ENCODE data around the gene ZNF200.

DNA sequence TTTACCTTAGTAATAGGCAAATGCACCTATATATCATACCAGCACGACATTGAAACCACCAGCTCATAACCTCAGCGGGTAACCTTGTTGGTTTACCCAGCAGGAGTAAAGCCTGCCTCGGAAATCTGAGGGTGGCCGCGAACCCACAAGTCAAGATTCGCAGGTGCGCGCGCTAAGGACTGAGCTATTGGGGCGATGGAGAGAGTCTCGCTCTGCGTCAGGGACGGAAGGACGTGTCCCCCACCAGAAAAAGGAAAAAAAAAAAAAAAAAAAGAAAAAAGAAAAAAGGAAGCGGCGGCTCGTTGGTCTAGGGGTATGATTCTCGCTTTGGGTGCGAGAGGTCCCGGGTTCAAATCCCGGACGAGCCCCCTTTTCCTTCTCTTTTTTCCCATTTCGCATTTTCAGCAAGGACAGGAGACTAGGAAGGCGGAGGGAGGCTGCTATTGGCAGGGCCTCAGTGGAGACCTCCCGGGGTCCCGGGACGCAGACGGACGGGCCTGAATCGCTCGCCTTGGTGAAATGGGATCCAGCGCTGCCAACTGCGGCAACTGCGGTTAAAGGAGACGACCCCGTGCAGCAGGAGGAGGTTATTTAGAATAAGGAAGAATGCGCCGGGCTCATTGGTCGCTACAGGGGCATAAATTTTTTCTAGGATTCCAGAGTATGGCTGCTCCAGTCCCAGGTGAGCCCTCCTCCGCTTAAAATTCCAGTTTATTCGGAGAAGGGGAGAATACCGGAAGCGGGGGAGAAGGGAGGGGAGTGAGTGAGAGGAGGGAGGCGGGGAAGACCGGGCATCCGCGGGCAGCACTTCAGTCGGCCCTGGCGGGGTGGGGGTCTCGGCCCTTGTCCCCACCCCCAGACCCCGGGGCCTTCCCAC is 46.9 kb downstream of the ZNF200 start, which contains the start of gene OR1F1:
- TF ChIP-seq, protein P1, sequence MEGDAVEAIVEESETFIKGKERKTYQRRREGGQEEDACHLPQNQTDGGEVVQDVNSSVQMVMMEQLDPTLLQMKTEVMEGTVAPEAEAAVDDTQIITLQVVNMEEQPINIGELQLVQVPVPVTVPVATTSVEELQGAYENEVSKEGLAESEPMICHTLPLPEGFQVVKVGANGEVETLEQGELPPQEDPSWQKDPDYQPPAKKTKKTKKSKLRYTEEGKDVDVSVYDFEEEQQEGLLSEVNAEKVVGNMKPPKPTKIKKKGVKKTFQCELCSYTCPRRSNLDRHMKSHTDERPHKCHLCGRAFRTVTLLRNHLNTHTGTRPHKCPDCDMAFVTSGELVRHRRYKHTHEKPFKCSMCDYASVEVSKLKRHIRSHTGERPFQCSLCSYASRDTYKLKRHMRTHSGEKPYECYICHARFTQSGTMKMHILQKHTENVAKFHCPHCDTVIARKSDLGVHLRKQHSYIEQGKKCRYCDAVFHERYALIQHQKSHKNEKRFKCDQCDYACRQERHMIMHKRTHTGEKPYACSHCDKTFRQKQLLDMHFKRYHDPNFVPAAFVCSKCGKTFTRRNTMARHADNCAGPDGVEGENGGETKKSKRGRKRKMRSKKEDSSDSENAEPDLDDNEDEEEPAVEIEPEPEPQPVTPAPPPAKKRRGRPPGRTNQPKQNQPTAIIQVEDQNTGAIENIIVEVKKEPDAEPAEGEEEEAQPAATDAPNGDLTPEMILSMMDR (conservative IDR thresholded peaks at IDR 0.05; ENCODE audit: low read depth, low read length): no peak
- TF ChIP-seq EZH2 (IDR thresholded peaks at IDR 0.05; ENCODE audit: borderline replicate concordance, low read depth, low read length, poor library complexity, severe bottlenecking): no peak

Data from A673 (cell line).